GM12878 (cell line): Measurements from ENCODE around the gene CAMLG. TPM values are rescaled to one million over a fixed set of nuclear protein-coding genes. Genes with fewer than 3 reads are reported as not detected.
A peak's percentile ranks its signal among the peaks of the same experiment; 100 is the strongest.

Experiments
- ATAC-seq: fragments of 200-7000 bp; cut with Tn5 transposase; 3 replicates; pipeline ENCODE4 v1.9.1; 2020; ENCODE audit warnings: mild to moderate bottlenecking, moderate library complexity
- Bru-seq: library from RNA; stranded (reverse); fragments of 400-500 nt; gene quantifications from one replicate; lab custom pipeline; 2021; lab: Mats Ljungman, UMichigan
- BruChase-seq, 2 experiments: library from RNA; stranded (reverse); fragments of 400-500 nt; gene quantifications; one replicate each; lab custom pipeline; 2021; lab: Mats Ljungman, UMichigan
- BruUV-seq: library from RNA; stranded (reverse); fragments of 400-500 nt; replicated peaks from 2 replicates; lab custom pipeline; 2021; lab: Mats Ljungman, UMichigan
- CTCF ChIA-PET: fragments of 300-600 bp; sonication (Branson Sonifier 250); formaldehyde crosslinking; extraction: SDS; loops from one replicate; lab custom pipeline; 2021; ENCODE audit warnings: inconsistent platforms; lab: Yijun Ruan, JAX
- POLR2A ChIA-PET: fragments of 350-600 bp; formaldehyde crosslinking; extraction: SDS; loops from one replicate; lab custom pipeline; 2021; ENCODE audit warnings: inconsistent platforms; lab: Charles Lee
- RAD21 ChIA-PET: fragments of 300-600 bp; sonication (Branson Sonifier 250); formaldehyde crosslinking; loops from one replicate; lab custom pipeline; 2023; ENCODE audit warnings: antibody characterized with exemption; ENCODE audit not compliant: unreplicated experiment; lab: Charles Lee
- SMC1A ChIA-PET: fragments of 300-600 bp; sonication (Branson Sonifier 250); formaldehyde crosslinking; loops from one replicate; lab custom pipeline; 2023; ENCODE audit not compliant: unreplicated experiment, uncharacterized antibody; lab: Charles Lee
- DNase-seq: peaks from one replicate; pipeline ENCODE4 v3.0.0-alpha.2; 2011; ENCODE audit warnings: low read depth, low spot score
- FAIRE-seq: peaks from 3 replicates; lab custom pipeline; 2011; peaks lifted over from hg19 to GRCh38; lab: Jason Lieb, UNC
- H2AFZ ChIP-seq: 2 replicates; pipeline ENCODE4 v1.6.0; 2011; ENCODE audit warnings: low read depth, low read length, control low read depth; ENCODE audit not compliant: control insufficient read depth
- H3K27ac ChIP-seq: 2 replicates; pipeline ENCODE4 v1.5.1; 2011; ENCODE audit warnings: control low read depth; ENCODE audit not compliant: control insufficient read depth, insufficient read depth
- H3K27me3 ChIP-seq, 2 experiments: replicated peaks in 1 of 2; 2 replicates each; pipeline versions ENCODE4 v1.6.0 to v1.6.1; 2011; ENCODE audit warnings: low read length in 1 of 2; ENCODE audit not compliant: control insufficient read depth in 2 of 2, insufficient read depth in 2 of 2
- H3K36me3 ChIP-seq, 2 experiments: 2 replicates each; pipeline ENCODE4 v1.5.1; 2011; ENCODE audit warnings: low read length in 1 of 2; ENCODE audit not compliant: control insufficient read depth in 2 of 2, insufficient read depth in 2 of 2
- H3K4me1 ChIP-seq: 2 replicates; pipeline ENCODE4 v1.6.1; 2011; ENCODE audit warnings: mild to moderate bottlenecking, low read length, moderate library complexity, mixed read lengths; ENCODE audit not compliant: control insufficient read depth, insufficient read depth
- H3K4me2 ChIP-seq: 2 replicates; pipeline ENCODE4 v1.6.0; 2011; ENCODE audit warnings: control low read depth; ENCODE audit not compliant: control insufficient read depth, insufficient read depth
- H3K4me3 ChIP-seq: fragments of 200-600 bp; sonication (generic); 2 replicates; pipeline ENCODE4 v1.5.1; 2016
- H3K79me2 ChIP-seq: 2 replicates; pipeline ENCODE4 v1.6.0; 2011; ENCODE audit warnings: low read length; ENCODE audit not compliant: control insufficient read depth, insufficient read depth
- H3K9ac ChIP-seq: 2 replicates; pipeline ENCODE4 v1.8.0; 2011; ENCODE audit warnings: low read length, control low read depth, mixed read lengths; ENCODE audit not compliant: control insufficient read depth, insufficient read depth
- H3K9me3 ChIP-seq: replicated peaks from 3 replicates; pipeline ENCODE4 v1.5.1; 2011; ENCODE audit warnings: mild to moderate bottlenecking, low read length; ENCODE audit not compliant: control insufficient read depth, insufficient read depth
- H4K20me1 ChIP-seq: 2 replicates; pipeline ENCODE4 v1.6.0; 2011; ENCODE audit not compliant: control insufficient read depth, insufficient read depth
- CBX5 ChIP-seq: sonication (generic); IDR thresholded peaks from 2 replicates; pipeline ENCODE4 v1.6.1; 2016; ENCODE audit warnings: low read depth, moderate library complexity, mild to moderate bottlenecking, inconsistent platforms
- RAD21 ChIP-seq: IDR thresholded peaks from 2 replicates; pipeline ENCODE4 v1.6.1; 2011; ENCODE audit warnings: mild to moderate bottlenecking, low read depth, low read length, moderate library complexity; ENCODE audit not compliant: insufficient read depth
- RB1 ChIP-seq: fragments of 450-650 bp; formaldehyde crosslinking; IDR thresholded peaks from 2 replicates; pipeline ENCODE4 v1.6.1; 2017; ENCODE audit warnings: mild to moderate bottlenecking, borderline replicate concordance
- SMARCA5 ChIP-seq: fragments of 450-650 bp; IDR thresholded peaks from 2 replicates; pipeline ENCODE4 v1.6.1; 2017; ENCODE audit warnings: mild to moderate bottlenecking
- SREBF1 ChIP-seq: IDR thresholded peaks from 2 replicates; pipeline ENCODE4 v1.6.1; 2012; ENCODE audit warnings: mild to moderate bottlenecking, low read length
- ZNF24 ChIP-seq: fragments of 450-650 bp; IDR thresholded peaks from 2 replicates; pipeline ENCODE4 v1.6.1; 2017; ENCODE audit warnings: antibody characterized with exemption, mild to moderate bottlenecking
- ZNF384 ChIP-seq: IDR thresholded peaks from 2 replicates; pipeline ENCODE4 v1.6.1; 2012; ENCODE audit warnings: low read depth, mild to moderate bottlenecking, low read length, improper control_type of control experiment, borderline replicate concordance
- ZSCAN29 ChIP-seq: fragments of 450-650 bp; IDR thresholded peaks from 2 replicates; pipeline ENCODE4 v1.6.1; 2017; ENCODE audit warnings: mild to moderate bottlenecking, moderate library complexity
- WGBS: methylation state at CpG from one replicate; pipeline ENCODE4 v1.1.6; 2016; ENCODE audit warnings: low lambda C conversion rate; ENCODE audit not compliant: insufficient replicate concordance, insufficient coverage; ENCODE audit errors: missing lambda C conversion rate; 5-methylcytosine and 5-hydroxymethylcytosine counted together
- in situ Hi-C: fragments of 300-500 bp; cut with MboI; formaldehyde crosslinking; loops from 9 replicates; pipeline ENCODE4 v1.14.3; 2018; ENCODE audit warnings: mixed read lengths
- intact Hi-C: fragments of 100-400 bp; cut with micrococcal nuclease; formaldehyde crosslinking; loops from one replicate; pipeline ENCODE4 v1.14.2; 2022; ENCODE audit not compliant: unreplicated experiment
- long read RNA-seq, 2 experiments: library from polyadenylated mRNA; unstranded; transcript quantifications; one replicate each; pipeline ENCODE4 v2.0.0, GENCODE V29; 2019 to 2020
- polyA minus RNA-seq, 3 experiments: library from RNA; depleted of rRNA, polyadenylated mRNA; stranded (reverse); fragments of >200 nt; gene quantifications; 2 replicates each; pipeline ENCODE4 v1.2.3, GENCODE V29; 2011
- polyA plus RNA-seq, 11 experiments: library from polyadenylated mRNA; depleted of rRNA in 4 of 11; unstranded in 6 of 11; stranded (reverse) in 5 of 11; fragments of >200 nt; fragmentation: Nextera tagmentation in 4 of 11; fragmentation: Illumina TruSeq in 1 of 11; extraction: Ambion mirVana in 4 of 11; extraction: Trizol in 1 of 11; gene quantifications; 1 replicate in 1 of 11; 2 replicates in 10 of 11; pipeline versions ENCODE4 v1.2.1 to v1.2.3, GENCODE V29; 2011 to 2016; ENCODE audit warnings: inconsistent platforms in 2 of 11, missing spikeins in 2 of 11, low read depth in 1 of 11
- total RNA-seq, 4 experiments: library from RNA; depleted of rRNA in 3 of 4; stranded (reverse); fragments of >200 nt in 3 of 4; fragmentation: Illumina TruSeq in 1 of 4; extraction: Trizol in 1 of 4; gene quantifications; 2 replicates each; pipeline versions ENCODE4 v1.2.1 to v1.2.3, GENCODE V29; 2013 to 2021
- TF ChIP-seq, protein P1 (sequence below): fragments of 450-650 bp; IDR thresholded peaks from 2 replicates; pipeline ENCODE4 v1.6.1; 2017; ENCODE audit warnings: mild to moderate bottlenecking, low read depth, inconsistent platforms; ENCODE audit not compliant: poor library complexity, severe bottlenecking
- TF ChIP-seq, protein P2 (sequence below): IDR thresholded peaks from 2 replicates; pipeline ENCODE4 v1.6.1; 2011; ENCODE audit warnings: low read depth, low read length, improper control_type of control experiment, borderline replicate concordance
- TF ChIP-seq, protein P3 (sequence below): fragments of 450-650 bp; IDR thresholded peaks from 2 replicates; pipeline ENCODE4 v1.6.1; 2016; ENCODE audit warnings: mild to moderate bottlenecking
- TF ChIP-seq, protein P4 (sequence below): IDR thresholded peaks from 2 replicates; pipeline ENCODE4 v1.6.1; 2012; ENCODE audit warnings: low read depth, low read length, improper control_type of control experiment

CAMLG gene
- 7.4 and 8.3 TPM in 2 replicates for total RNA-seq (2013; cell fraction: nucleolus; rRNA removed)
- total RNA-seq (2014; rRNA removed) (30.2 and 30.9 TPM in 2 replicates), total RNA-seq (2014; rRNA removed; fragmentation: Illumina TruSeq; extraction: Trizol) (25.2 and 26.2 TPM in 2 replicates), total RNA-seq (2021) (25.7 and 28.8 TPM in 2 replicates), polyA plus RNA-seq (2011; rRNA removed) (22.4 and 29.4 TPM in 2 replicates), polyA plus RNA-seq (2014; fragmentation: Illumina TruSeq; extraction: Trizol) (20.7 and 24.1 TPM in 2 replicates), polyA plus RNA-seq (2014; fragmentation: Nextera tagmentation; extraction: Ambion mirVana) (10 to 100 TPM; 27.0 to 51.7 TPM), polyA plus RNA-seq (2014; rRNA removed) (18.5 and 21.9 TPM in 2 replicates), polyA plus RNA-seq (2016; fragmentation: Nextera tagmentation; extraction: Ambion mirVana) (10 to 100 TPM; 25.1 to 25.7 TPM), polyA minus RNA-seq (2011; rRNA and poly(A)+ RNA removed) (3.9 and 4.2 TPM in 2 replicates), Bru-seq, nascent RNA (percentile 78 among the genes with signal in this experiment), BruChase-seq, experiment 1, labeled RNA remaining after a 6-hour chase (percentile 85 among the genes with signal in this experiment), BruChase-seq, experiment 2, labeled RNA remaining after a 2-hour chase (percentile 82 among the genes with signal in this experiment)
- polyA plus RNA-seq (2011; ENCODE audit: low read depth) = 18.4 TPM
- 8.7 and 9.4 TPM in 2 replicates for polyA plus RNA-seq (2011; cell fraction: cytosol; rRNA removed)
- 6.6 and 7.1 TPM in 2 replicates for polyA plus RNA-seq (2011; cell fraction: nucleus; rRNA removed)
- 36.1 and 38.2 TPM in 2 replicates for polyA plus RNA-seq (2012)
- polyA minus RNA-seq (2011; cell fraction: cytosol; rRNA and poly(A)+ RNA removed) = 3.9 and 4.9 TPM in 2 replicates
- polyA minus RNA-seq (2011; cell fraction: nucleus; rRNA and poly(A)+ RNA removed) = 2.1 and 5.3 TPM in 2 replicates
- long read RNA-seq, experiment 1, transcript CAMLG-201 (4 exons, 2,221 nt) = major isoform, 25 of 36 reads
- long read RNA-seq, experiment 1, partial matches to known transcripts = 1 of 36 reads
- long read RNA-seq, experiment 1, other reads (novel, unspliced or antisense) = 6 of 36 reads
- long read RNA-seq, experiment 2, transcript CAMLG-202 (3 exons, 895 nt) = minor isoform, 13 of 114 reads
- long read RNA-seq, experiment 2, transcript CAMLG-201 (4 exons, 2,221 nt) = major isoform, 59 of 114 reads
- long read RNA-seq, experiment 2, partial matches to known transcripts = 12 of 114 reads
- long read RNA-seq, experiment 2, other reads (novel, unspliced or antisense) = 30 of 114 reads

DNA sequence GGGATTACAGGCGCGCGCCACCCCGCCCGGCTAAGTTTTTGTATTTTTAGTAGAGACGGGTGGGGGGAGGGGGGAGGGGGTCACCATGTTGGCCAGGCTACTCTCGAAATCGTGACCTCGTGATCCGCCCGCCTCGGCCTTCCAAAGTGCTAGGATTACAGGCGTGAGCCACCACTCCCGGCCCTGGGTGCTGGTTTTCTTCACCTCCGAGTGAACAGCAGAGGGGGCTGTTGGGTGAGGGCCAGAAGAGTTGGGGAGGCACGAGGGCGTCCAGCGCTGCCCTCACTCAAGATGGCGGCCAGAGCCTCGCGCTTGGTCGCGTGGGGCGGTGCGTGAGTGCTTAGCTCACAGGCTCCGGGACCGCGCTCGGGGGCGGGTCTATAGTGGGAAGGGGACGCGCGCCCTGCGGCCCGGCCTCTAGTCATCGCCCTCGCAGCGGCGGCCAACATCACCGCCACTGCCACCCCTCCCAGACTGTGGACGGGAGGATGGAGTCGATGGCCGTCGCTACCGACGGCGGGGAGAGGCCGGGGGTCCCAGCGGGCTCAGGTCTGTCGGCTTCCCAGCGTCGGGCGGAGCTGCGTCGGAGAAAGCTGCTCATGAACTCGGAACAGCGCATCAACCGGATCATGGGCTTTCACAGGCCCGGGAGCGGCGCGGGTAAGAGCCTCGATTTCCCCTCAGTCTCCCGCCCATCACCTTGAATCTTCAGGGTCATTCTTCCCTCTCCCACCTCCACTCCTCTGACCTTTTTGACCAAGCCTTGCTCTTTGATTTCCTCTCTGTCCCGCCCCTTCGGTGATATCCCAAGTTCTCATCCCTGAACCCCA, at the start of gene CAMLG:
TSS of gene CAMLG (plus strand) at position 416 of the 830 bp plus-strand sequence. CDS start at position 489, 73 bp downstream.
- ATAC-seq (peak; percentile 97), DNase-seq (peak; percentile 92), FAIRE-seq (no peak)
- Histone ChIP-seq H3K4me2 (peak within 1 kb of the TSS; percentile 92), H3K27me3 (no peaks in the 10 kb centered on the region), H3K79me2 (peaks cover 29% of the 10 kb centered on the region), H3K9ac (peak within 1 kb of the TSS; percentile 86), H4K20me1 (no peaks in the 10 kb centered on the region), H2AFZ (peak within 1 kb of the TSS; percentile 100), H3K27ac (peak within 1 kb of the TSS; percentile 71), H3K36me3 (no peaks in the 10 kb centered on the region), H3K9me3 (no peaks in the 10 kb centered on the region), H3K4me1 (no peaks in the 10 kb centered on the region), H3K4me3 (peak within 1 kb of the TSS; percentile 90)
- ChIA-PET CTCF (interaction anchor here (0.6 to 5.3 kb wide), 17 partner anchors 11 to 694 kb away, joined by 3 to 71 read pairs (median 4); partner anchors contain the start of genes DDX46, PCBD2 and PPP2CA), SMC1A (interaction anchor here (0.9 to 3.9 kb wide), 9 partner anchors 17 to 515 kb away, joined by 3 to 28 read pairs (median 4); partner anchors contain the start of genes DDX46 and PCBD2), POLR2A (interaction anchor here (0.8 to 3.6 kb wide), 7 partner anchors 19 to 512 kb away, joined by 3 to 23 read pairs (median 4); partner anchors contain the start of genes DDX46, PCBD2, PPP2CA and SEC24A), RAD21 (interaction anchor here (0.6 to 2.7 kb wide), 16 partner anchors 12 to 371 kb away, joined by 3 to 24 read pairs (median 4); partner anchors contain the start of genes C5orf24, DDX46, PCBD2 and TXNDC15)
- 1% methylated on average over 60 of the region's 66 CpGs for WGBS
- no TSS peak for BruUV-seq
- in situ Hi-C loops = loop anchor here (5.0 to 25.0 kb wide), 2 partner anchors 164 to 449 kb away; no protein-coding TSS in a partner anchor
- intact Hi-C loops = loop anchor here (1.0 to 10.0 kb wide), 4 partner anchors 20 to 514 kb away; partner anchors contain the start of genes DDX46 and PPP2CA
- TF ChIP-seq, protein P1, sequence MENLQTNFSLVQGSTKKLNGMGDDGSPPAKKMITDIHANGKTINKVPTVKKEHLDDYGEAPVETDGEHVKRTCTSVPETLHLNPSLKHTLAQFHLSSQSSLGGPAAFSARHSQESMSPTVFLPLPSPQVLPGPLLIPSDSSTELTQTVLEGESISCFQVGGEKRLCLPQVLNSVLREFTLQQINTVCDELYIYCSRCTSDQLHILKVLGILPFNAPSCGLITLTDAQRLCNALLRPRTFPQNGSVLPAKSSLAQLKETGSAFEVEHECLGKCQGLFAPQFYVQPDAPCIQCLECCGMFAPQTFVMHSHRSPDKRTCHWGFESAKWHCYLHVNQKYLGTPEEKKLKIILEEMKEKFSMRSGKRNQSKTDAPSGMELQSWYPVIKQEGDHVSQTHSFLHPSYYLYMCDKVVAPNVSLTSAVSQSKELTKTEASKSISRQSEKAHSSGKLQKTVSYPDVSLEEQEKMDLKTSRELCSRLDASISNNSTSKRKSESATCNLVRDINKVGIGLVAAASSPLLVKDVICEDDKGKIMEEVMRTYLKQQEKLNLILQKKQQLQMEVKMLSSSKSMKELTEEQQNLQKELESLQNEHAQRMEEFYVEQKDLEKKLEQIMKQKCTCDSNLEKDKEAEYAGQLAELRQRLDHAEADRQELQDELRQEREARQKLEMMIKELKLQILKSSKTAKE = no peak
- TF ChIP-seq ZSCAN29 (0 out of 2 replicates have a peak, but pooled peaks have one; percentile 41), CBX5 (peak; percentile 85; the same call in 1 of the 2 replicates), RAD21 (peak; percentile 60), SREBF1 (no peak), ZNF384 (no peak), SMARCA5 (peak; percentile 56), RB1 (no peak), ZNF24 (no peak)
- TF ChIP-seq, protein P2, sequence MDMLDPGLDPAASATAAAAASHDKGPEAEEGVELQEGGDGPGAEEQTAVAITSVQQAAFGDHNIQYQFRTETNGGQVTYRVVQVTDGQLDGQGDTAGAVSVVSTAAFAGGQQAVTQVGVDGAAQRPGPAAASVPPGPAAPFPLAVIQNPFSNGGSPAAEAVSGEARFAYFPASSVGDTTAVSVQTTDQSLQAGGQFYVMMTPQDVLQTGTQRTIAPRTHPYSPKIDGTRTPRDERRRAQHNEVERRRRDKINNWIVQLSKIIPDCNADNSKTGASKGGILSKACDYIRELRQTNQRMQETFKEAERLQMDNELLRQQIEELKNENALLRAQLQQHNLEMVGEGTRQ = peak; percentile 74
- TF ChIP-seq, protein P3, sequence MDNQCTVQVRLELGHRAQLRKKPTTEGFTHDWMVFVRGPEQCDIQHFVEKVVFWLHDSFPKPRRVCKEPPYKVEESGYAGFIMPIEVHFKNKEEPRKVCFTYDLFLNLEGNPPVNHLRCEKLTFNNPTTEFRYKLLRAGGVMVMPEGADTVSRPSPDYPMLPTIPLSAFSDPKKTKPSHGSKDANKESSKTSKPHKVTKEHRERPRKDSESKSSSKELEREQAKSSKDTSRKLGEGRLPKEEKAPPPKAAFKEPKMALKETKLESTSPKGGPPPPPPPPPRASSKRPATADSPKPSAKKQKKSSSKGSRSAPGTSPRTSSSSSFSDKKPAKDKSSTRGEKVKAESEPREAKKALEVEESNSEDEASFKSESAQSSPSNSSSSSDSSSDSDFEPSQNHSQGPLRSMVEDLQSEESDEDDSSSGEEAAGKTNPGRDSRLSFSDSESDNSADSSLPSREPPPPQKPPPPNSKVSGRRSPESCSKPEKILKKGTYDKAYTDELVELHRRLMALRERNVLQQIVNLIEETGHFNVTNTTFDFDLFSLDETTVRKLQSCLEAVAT = no peak
- TF ChIP-seq, protein P4, sequence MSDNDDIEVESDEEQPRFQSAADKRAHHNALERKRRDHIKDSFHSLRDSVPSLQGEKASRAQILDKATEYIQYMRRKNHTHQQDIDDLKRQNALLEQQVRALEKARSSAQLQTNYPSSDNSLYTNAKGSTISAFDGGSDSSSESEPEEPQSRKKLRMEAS = peak; percentile 80
